HT-29 (cell line): ENCODE measurements around the gene MPRIP. TPM values are rescaled to one million over a fixed set of nuclear protein-coding genes. Genes with fewer than 3 reads are reported as not detected.

Experiments used
- DNase-seq: peaks from one replicate; pipeline ENCODE4 v3.0.0-alpha.2; 2015; ENCODE audit warnings: low spot score
- total RNA-seq: library from RNA; depleted of rRNA; stranded (reverse); fragments of >200 nt; shearing (Covaris generic); gene quantifications from 2 replicates; pipeline ENCODE4 v1.2.3, GENCODE V29; 2014

The MPRIP gene
- total RNA-seq, 1 experiment from 2014 or later: 162 TPM

DNA sequence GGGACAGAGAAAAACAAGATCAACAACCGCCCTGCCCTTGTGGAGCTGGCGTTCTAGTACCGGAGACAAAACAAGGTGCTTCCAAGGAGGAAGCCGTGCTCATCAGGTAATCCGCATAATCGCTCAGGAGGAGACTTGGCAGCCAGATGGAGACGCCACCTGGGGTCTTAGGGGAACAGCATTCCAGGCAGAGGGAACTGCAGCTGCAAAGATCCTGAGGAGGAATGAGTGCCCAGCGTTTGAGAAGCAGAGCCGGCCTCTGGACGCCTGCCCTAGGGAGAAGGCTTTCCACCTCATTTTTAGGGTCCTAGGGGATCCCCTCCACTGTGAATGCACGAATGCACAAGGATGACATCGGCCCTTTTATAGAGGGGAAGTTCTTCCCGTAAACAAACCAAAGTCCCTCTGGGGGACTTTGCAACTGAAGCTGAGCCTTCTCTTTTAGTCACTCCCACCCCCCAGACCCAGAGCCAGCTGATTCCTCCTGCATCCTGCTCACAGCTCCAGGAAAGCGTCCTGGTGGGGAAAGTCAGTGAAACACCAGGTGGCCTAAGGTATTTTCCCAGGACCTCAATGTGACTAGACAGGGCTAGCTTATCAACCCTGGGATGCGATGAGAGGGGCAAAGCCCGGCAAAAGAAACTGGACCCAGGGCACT, 13.2 kb upstream of the MPRIP start:
- no peak for DNase-seq

GRCh38 chr17:17029938-17030337, 12.3 kb upstream of the MPRIP start:
- no peak for DNase-seq

DNA sequence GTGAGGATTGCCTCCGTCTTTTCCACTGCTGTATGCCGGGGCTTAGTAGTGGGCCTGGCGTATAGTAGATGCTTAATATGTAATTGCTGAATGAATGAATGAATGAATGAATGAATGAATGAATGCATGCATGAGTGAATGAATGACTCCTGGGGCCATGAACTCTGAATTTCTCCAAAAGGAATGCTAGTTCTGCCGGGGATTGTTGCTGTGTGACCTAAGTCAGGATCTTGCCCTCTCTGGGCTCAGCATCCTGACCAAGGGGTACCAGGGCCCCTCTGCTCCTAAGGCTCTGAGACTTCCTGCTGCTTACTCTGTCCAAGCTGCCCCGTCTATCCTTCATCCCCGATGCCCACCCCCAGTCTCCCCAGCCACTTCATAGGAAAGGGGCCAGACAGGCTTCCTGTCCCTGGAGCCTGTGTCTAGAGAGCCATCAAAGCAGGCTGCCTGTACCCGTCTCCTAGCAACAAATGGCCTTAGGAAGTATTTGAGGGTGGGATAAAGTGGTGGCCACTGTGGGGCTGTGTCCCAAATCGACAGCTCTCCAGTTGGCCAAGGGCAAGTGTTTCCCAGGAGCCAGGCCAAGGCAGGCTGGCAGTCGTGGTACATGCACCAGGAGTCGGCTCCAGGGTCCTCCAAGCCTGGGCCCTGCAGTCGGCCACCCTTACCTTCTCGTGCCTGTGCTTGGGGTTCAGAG, 11.6 kb upstream of the MPRIP start:
- no peak for DNase-seq

- peak; percentile 66 for DNase-seq
Observed at GRCh38 chr17:17032131-17032692, 10.0 kb upstream of the MPRIP start.

- no peak for DNase-seq
Observed at GRCh38 chr17:17033466-17033865, 8.8 kb upstream of the MPRIP start.

- DNase-seq: no peak
Observed at GRCh38 chr17:17034026-17034425, 8.2 kb upstream of the MPRIP start.

DNA sequence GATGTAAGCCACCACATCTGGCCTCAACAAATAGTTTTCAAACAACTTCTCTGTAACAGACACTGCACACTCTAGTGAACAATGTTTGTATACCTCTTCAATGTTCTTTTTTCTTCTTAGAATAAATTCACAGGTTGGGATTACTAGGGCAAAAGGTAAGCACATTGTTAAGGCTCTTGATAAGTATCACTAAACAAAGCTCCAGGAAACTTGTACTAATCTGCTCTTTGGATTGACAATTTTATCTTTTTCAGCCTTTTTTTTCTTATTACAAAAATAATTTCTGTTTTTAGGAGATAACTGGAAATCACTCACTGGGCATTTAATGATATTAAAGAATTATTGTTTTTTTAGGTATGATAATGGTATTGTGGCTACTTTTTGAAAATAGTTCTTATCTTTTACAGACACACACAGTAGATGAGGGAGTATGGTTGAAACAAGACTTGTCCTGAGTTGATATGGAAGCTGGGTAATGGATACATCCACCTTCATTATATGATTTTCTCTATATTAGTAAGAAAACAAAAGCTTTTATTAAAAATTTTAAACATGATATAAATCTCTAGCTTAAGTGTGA, 7.7 kb upstream of the MPRIP start:
- DNase-seq: no peak

DNA sequence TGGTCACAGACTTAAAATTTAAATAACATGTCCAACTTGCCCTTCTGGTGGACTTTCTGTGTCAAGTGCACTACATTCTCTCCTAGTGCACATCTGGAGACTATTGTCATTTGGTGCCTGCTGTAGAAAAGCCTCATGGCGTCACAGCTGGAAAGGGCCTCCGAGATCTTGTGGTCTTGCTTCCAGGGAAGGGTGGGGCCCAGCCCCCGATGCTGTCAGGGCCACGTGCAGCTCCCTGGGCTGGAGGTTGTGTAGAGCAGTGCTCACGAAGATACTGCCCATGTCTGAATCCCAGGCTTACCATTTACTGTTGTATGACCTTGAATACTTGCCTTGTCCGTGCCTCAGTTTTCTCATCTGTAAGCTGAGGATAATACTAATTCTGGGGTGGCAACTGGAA, 6.8 kb upstream of the MPRIP start:
- DNase-seq: no peak

GRCh38 chr17:17035920-17036523, 6.2 kb upstream of the MPRIP start:
- no peak for DNase-seq

GRCh38 chr17:17036524-17036998, 5.7 kb upstream of the MPRIP start:
- DNase-seq: no peak

DNA sequence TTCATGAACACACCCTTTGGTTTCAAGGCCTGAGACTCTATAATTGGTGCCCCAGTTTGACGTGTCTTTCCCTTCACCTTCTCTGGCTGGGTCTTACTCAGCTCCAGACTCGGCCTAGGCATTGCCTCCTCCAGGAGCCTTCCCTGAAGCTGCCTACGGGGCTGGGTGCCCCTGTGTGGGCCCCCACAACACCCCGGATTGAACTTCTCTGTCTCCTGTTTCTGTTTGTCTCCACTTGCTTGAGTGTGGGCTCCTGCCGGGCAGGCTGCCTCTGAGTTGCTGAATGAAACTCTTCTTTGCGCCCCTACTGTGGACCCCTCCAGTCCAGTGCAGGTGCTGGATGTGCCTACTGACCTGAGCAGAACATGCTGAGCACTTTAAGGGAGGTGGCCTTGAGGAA, 2.3 kb upstream of the MPRIP start:
- no peak for DNase-seq

DNA sequence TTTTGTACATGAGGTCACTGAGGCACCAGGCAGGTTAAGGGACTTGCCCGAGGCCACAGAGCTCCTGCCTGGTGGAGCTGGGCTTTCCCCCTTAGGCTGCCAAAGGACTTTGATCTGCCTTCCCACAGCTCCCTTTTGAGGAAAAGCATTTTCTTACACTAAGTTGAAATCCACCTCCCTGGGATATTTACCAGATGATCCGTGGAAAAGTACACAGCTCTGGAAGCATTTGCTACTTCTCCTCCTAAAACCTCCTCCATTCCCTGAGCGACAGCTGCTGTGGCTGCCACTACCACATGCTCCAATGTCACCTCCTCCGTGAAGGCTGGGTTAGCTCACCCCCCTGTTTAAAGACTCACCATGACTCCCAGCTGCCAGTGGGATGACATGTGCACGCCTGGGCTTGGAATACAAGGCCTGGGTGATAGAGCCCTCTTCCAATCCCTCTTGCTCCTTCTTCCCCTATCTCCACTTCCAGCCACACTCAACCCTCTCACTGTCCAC, 1.2 kb upstream of the MPRIP start:
- peak; percentile 47 for DNase-seq

DNA sequence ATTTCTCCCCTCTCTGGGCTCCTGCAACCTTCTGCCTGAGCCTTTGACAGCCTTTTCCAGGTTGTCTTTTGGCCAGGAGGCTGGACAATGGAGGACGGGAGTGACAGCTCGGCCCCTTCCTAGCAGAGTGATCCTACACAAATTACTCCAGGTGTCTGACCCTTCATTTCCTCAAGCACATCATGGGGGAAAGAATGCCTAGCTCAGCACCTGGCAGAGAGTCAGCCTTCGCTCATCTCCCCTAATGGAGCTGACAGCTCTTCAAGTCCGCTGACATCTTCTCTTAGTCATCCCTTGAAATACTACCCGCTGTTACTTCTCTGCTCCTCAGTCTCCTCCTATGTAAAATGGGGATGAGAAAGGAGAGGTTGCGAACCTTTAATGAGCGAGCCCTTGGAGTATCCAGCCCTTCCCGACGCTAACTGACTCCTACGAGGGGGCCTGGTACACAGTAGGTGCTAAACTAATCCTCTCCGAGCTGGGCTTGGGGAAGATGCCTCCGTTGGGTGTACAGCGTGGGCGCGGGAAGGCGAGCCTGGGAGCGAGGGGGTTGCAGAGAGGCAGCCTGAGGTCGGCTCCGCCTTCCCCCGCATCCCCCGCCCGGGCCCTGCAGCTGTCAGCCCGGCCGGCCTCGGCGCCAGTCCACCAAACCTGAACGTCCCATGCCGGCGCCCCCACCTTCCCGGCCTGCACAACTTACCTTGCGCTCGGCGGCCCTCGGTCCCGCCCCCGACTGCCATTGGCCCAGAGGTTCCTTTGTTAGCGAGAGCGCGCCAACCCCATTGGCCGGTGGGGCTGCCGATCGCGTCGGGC, 480 bp upstream of the MPRIP start:
- peak; percentile 93 for DNase-seq

DNA sequence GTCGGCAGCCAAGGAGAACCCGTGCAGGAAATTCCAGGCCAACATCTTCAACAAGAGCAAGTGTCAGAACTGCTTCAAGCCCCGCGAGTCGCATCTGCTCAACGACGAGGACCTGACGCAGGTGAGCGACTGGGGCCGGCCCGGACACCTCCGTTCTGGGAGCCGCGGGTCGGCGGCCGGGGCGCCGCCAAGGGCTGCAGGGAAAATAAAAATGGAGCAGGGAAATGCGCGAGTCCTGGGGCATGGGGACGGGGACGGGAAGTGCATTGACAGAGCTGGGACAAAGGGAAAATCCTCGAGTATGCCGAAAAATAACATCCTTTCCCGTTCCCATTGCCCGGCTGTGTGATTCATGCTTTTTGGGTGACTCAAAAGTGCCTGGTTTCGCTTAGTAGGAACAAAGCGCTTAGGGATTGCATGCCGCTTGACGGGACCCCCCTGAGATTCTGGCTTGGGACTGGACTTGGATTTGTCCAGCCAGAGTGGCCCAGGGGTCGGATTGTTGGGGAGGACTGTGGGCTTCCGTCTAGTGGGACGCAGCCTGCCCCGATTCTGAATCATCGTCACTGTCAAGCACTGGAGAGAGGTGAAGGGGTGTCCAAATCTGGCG, 699 bp downstream of the MPRIP start:
- DNase-seq: no peak

GRCh38 chr17:17043461-17044271, 1.4 kb downstream of the MPRIP start:
- no peak for DNase-seq

- DNase-seq: no peak
Observed at GRCh38 chr17:17044846-17045561, 2.7 kb downstream of the MPRIP start.

DNA sequence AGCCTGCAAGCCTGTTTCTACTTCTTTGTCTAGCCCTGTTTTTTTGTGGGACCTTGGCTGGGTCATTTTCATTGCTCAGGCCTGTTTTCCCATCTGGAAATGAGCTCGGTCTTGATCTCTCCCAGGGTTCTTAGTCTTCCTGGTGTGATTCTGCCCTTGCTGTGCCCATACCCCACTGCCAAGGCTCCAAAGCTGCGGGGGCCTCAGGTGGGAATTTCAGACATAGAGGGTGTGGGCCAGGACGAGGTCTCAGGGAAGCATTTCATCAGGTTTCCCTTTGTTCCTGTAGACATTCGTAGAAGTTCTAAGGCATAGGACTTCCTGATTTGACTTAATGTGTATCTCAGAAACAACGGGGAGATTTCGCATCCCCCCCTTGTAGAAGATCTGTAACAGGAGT, 5.8 kb downstream of the MPRIP start:
- no peak for DNase-seq

- no peak for DNase-seq
Observed at GRCh38 chr17:17050346-17051345, 8.4 kb downstream of the MPRIP start.
